ENCODE results near the gene XYLB. TPM values are rescaled to one million over a fixed set of nuclear protein-coding genes. Genes with fewer than 3 reads are reported as not detected.

XYLB gene
- total and polyA plus RNA-seq, 11 donors = 0.23 to 2.9 (median 0.61) TPM

DNA sequence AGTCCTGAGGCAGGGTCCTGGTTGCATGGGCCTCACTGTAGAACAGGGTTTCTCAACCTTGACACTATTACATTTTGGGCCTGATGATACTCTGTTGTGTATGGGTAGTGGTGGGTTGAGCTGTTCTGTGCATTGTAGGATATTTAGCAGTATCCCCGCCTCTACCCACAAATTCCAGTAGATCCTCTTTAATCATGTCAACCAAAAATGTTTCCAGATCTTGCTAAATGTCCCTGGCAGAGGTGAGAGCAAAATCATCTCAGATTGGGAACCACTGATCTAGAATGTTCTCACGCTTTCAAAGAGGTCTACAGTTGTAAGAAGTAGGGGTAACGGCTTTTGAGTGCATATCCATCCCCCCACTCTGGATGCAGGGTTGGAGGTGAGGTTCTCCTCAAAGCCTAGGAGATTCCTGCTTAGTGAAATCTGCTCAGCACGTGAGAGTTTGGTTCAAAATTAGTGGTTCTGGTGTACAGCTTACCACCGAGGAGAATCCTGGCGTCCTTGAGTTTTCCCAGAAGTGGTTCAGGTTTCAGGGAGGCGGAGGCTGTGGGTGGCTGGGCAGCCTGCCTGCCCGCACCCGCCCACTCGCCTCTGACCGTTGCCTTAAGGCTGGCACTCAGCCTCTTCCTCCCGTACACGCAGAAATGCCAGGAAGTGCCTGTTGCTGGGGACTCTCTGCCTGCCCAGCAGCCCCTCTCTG, 112.4 kb downstream of the XYLB start:
- H3K4me3 ChIP-seq = peak overlapping the region in 4 of 12 donors; percentile 5 to 24 (median 8)
- no peaks in the 10 kb centered on the region for H3K9me3 ChIP-seq
- no peaks in the 10 kb centered on the region for H3K36me3 ChIP-seq
- H3K27ac ChIP-seq = peak overlapping the region in 5 of 12 donors; percentile 3 to 65 (median 39)
- H3K4me1 ChIP-seq = peaks cover 2 to 67% (median 52%) of the 10 kb centered on the region in 12 donors
- peaks cover 0 to 9% (median 0%) of the 10 kb centered on the region in 9 donors for H3K27me3 ChIP-seq
- intact Hi-C loops (cut with DNase I) = loop anchor here in 1 of 10 donors (10.0 kb wide), 1 partner anchor 324 kb away; the partner anchor contains the start of genes ACAA1 and MYD88
- DNase-seq (peak in 4 of 5 donors; percentile 35 to 69 (median 61)), ATAC-seq (peak in 3 of 4 donors; percentile 28 to 60 (median 50))
- 48 to 55% (median 50%) methylated on average over 5 to 13 of the region's 13 CpGs for WGBS, 4 donors
- TF ChIP-seq CTCF (IDR thresholded peaks at IDR 0.05) = no peak
- no peak for TF ChIP-seq POLR2A (IDR thresholded peaks at IDR 0.05)

- peaks cover 0 to 8% (median 0%) of the 10 kb centered on the region in 9 donors for H3K27me3 ChIP-seq
- peaks cover 2 to 63% (median 51%) of the 10 kb centered on the region in 12 donors for H3K4me1 ChIP-seq
- 79 to 89% (median 85%) methylated on average over 5 to 10 of the region's 10 CpGs for WGBS, 4 donors
- ATAC-seq = no peak
- H3K9me3 ChIP-seq = no peaks in the 10 kb centered on the region
- intact Hi-C loops (cut with DNase I) = loop anchor here in 1 of 10 donors (10.0 kb wide), 1 partner anchor 325 kb away; the partner anchor contains the start of genes ACAA1 and MYD88
- no peaks in the 10 kb centered on the region for H3K36me3 ChIP-seq
- TF ChIP-seq POLR2A (IDR thresholded peaks at IDR 0.05) (no peak), CTCF (IDR thresholded peaks at IDR 0.05) (no peak)
- no peak for DNase-seq
- peak overlapping the region in 8 of 12 donors; percentile 0 to 65 (median 22) for H3K27ac ChIP-seq
- H3K4me3 ChIP-seq = peak overlapping the region in 4 of 12 donors; percentile 5 to 24 (median 8)
Measured at GRCh38 chr3:38459499-38460048, 113.0 kb downstream of the XYLB start.

GRCh38 chr3:38460377-38461270, 114.0 kb downstream of the XYLB start:
- Histone ChIP-seq H3K27me3 (no peaks in the 10 kb centered on the region), H3K4me3 (no peak overlapping the region), H3K36me3 (no peaks in the 10 kb centered on the region), H3K27ac (peak overlapping the region in 11 of 12 donors; percentile 0 to 65 (median 45)), H3K9me3 (peaks cover 0 to 3% (median 0%) of the 10 kb centered on the region in 12 donors), H3K4me1 (peaks cover 2 to 55% (median 48%) of the 10 kb centered on the region in 12 donors)
- ATAC-seq (peak; percentile 20 to 48 (median 32)), DNase-seq (no peak)
- intact Hi-C loops (cut with DNase I) = no loop called here
- 29 to 38% (median 33%) methylated on average over 11 to 12 of the region's 12 CpGs for WGBS, 4 donors
- no peak for TF ChIP-seq CTCF (IDR thresholded peaks at IDR 0.05)
- no peak for TF ChIP-seq POLR2A (IDR thresholded peaks at IDR 0.05)

Other genes starting within 250 kb of the XYLB start
- 100 to 1,000 TPM in 7 of 9 donors, 10 to 100 TPM in 2; 84.4 to 139 (median 105) TPM for gene ACAA1, start 209.7 kb upstream of the XYLB start, total RNA-seq
- gene ACAA1, start 209.7 kb upstream of the XYLB start, polyA plus RNA-seq = 100 to 1,000 TPM in 1 of 2 donors, 10 to 100 TPM in 1; 62.7 to 136 TPM
- gene MYD88, start 208.1 kb upstream of the XYLB start, total RNA-seq = 10 to 100 TPM in 3 of 9 donors, 1 to 10 TPM in 6; 5.4 to 47.2 (median 8.2) TPM
- gene MYD88, start 208.1 kb upstream of the XYLB start, polyA plus RNA-seq = 10 to 100 TPM in 1 of 2 donors, 1 to 10 TPM in 1; 3.7 to 11.7 TPM
- 10 to 100 TPM; 21.4 to 38.3 (median 31.7) TPM for gene OXSR1, start 181.2 kb upstream of the XYLB start, total RNA-seq
- 10 to 100 TPM; 10.4 to 32.6 TPM for gene OXSR1, start 181.2 kb upstream of the XYLB start, polyA plus RNA-seq
- gene SLC22A13, start 81.0 kb upstream of the XYLB start, total RNA-seq = under 1 TPM in 4 of 9 donors, not detected in 5; 0.09 to 0.24 (median 0.13) TPM
- under 1 TPM; 0.07 to 0.23 TPM for gene SLC22A13, start 81.0 kb upstream of the XYLB start, polyA plus RNA-seq
- under 1 TPM in 2 of 9 donors, not detected in 7; 0.13 to 0.14 TPM for gene SLC22A14, start 64.5 kb upstream of the XYLB start, total RNA-seq
- under 1 TPM; 0.06 to 0.11 TPM for gene SLC22A14, start 64.5 kb upstream of the XYLB start, polyA plus RNA-seq
- 10 to 100 TPM in 1 of 9 donors, 1 to 10 TPM in 8; 3.5 to 12.4 (median 6.2) TPM for gene ACVR2B, start 107.1 kb downstream of the XYLB start, total RNA-seq
- gene ACVR2B, start 107.1 kb downstream of the XYLB start, polyA plus RNA-seq = 1 to 10 TPM; 1.3 to 1.5 TPM
- 10 to 100 TPM; 18.3 to 35.6 (median 25.0) TPM for gene EXOG, start 149.6 kb downstream of the XYLB start, total RNA-seq
- gene EXOG, start 149.6 kb downstream of the XYLB start, polyA plus RNA-seq = 10 to 100 TPM; 19.1 to 35.9 TPM